Natural killer cell treated with Interleukin-12 subunit alpha and Interleukin-12 subunit beta and Interleukin-15 and Interleukin-18, amount 100 ng/mL, for 72 hours (primary cell): ENCODE measurements around the gene COL5A2. TPM values are rescaled to one million over a fixed set of nuclear protein-coding genes. Genes with fewer than 3 reads are reported as not detected.

ENCODE experiments used
- ATAC-seq, 2 donors: fragments of 150-1000 bp; cut with Tn5 transposase in 1 of 2; sonication (Bioruptor Pico), chemical (Tn5 transposase) in 1 of 2; 2 replicates each; pipeline ENCODE4 v1.10.0; 2021
- DNase-seq: peaks from one replicate; pipeline ENCODE4 v3.0.0; 2022; ENCODE audit warnings: low spot score
- H3K27ac Mint-ChIP-seq, 2 donors: 1 replicate in 1 of 2; 2 replicates in 1 of 2; pipeline ENCODE4 v1.8.0; 2022; ENCODE audit warnings: mixed read lengths in 2 of 2, mild to moderate bottlenecking in 1 of 2, moderate library complexity in 1 of 2
- H3K27me3 Mint-ChIP-seq, 2 donors: 1 replicate in 1 of 2; 2 replicates in 1 of 2; pipeline ENCODE4 v1.8.0; 2022; ENCODE audit warnings: mixed read lengths in 2 of 2
- H3K36me3 Mint-ChIP-seq: one replicate; pipeline ENCODE4 v1.8.0; 2022; ENCODE audit warnings: mixed read lengths
- H3K4me1 Mint-ChIP-seq, 2 donors: 1 replicate in 1 of 2; 2 replicates in 1 of 2; pipeline ENCODE4 v1.8.0; 2022; ENCODE audit warnings: low read depth in 2 of 2, mixed read lengths in 2 of 2, mild to moderate bottlenecking in 1 of 2
- H3K4me3 Mint-ChIP-seq: one replicate; pipeline ENCODE4 v1.8.0; 2022; ENCODE audit warnings: mixed read lengths
- H3K9me3 Mint-ChIP-seq: 2 replicates; pipeline ENCODE4 v1.8.0; 2022; ENCODE audit warnings: mixed read lengths
- total RNA-seq, 2 donors: library from RNA; stranded (reverse); gene quantifications; one replicate each; pipeline ENCODE4 v1.2.3, GENCODE V29; 2022

COL5A2 gene
- total RNA-seq, 2 donors from 2014 or later = 0.14 to 0.53 TPM

DNA sequence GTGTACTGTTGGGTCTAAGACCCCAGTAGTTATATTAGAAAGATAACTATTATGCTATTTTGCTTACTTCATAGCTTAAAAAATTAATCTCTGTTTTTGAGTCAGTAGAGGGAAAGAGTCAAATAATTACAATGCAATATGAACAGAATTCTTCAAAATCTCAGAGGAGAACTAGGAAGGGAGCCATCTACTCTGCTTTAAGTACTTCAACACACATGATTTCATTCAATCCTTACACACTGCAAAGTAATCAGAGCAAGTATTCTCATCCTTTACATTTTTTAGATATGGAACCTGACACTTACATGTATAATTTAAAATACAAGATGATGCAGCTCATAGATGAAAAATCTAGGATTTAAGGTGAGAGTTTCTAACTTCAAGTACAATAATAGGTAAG lies 27.7 kb downstream of the COL5A2 start:
- Mint-ChIP-seq H3K4me1 (no peaks in the 10 kb centered on the region), H3K27ac (no peak overlapping the region), H3K9me3 (peaks cover 3% of the 10 kb centered on the region), H3K27me3 (no peaks in the 10 kb centered on the region), H3K36me3 (no peaks in the 10 kb centered on the region), H3K4me3 (no peak overlapping the region)
- ATAC-seq (no peak), DNase-seq (no peak)

- Mint-ChIP-seq H3K4me1 (no peaks in the 10 kb centered on the region), H3K27me3 (no peaks in the 10 kb centered on the region), H3K4me3 (no peak overlapping the region), H3K27ac (no peak overlapping the region), H3K36me3 (no peaks in the 10 kb centered on the region), H3K9me3 (peaks cover 3% of the 10 kb centered on the region)
- ATAC-seq = no peak
- no peak for DNase-seq
Measured at GRCh38 chr2:189150033-189150432, 29.5 kb downstream of the COL5A2 start.

DNA sequence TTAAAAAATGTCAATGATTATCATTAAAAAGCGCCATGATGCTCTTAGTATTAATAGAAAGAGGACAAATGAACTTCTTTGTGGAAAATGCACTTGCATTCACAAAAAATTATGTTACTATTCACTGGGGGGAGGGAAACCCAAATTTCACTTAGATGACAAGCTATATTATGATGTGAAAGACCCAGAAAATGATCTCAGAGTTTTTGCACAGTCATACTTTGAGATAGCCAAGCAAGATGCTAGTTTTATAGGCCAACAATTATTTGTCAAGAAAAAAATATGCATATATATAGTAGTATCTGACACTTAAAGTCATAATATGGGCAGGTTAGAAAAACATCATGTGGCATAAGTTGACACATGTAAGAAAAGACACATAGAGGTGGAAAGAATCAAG lies 31.6 kb downstream of the COL5A2 start:
- no peak overlapping the region for H3K27ac Mint-ChIP-seq
- ATAC-seq = no peak
- peaks cover 3% of the 10 kb centered on the region for H3K9me3 Mint-ChIP-seq
- no peaks in the 10 kb centered on the region for H3K36me3 Mint-ChIP-seq
- H3K27me3 Mint-ChIP-seq = no peaks in the 10 kb centered on the region
- no peaks in the 10 kb centered on the region for H3K4me1 Mint-ChIP-seq
- no peak for DNase-seq
- H3K4me3 Mint-ChIP-seq = no peak overlapping the region

- no peaks in the 10 kb centered on the region for H3K27me3 Mint-ChIP-seq
- no peak for ATAC-seq
Measured at GRCh38 chr2:189147361-189147760, 32.2 kb downstream of the COL5A2 start.

GRCh38 chr2:189146553-189146952 lies 33.0 kb downstream of the COL5A2 start:
- Mint-ChIP-seq H3K27ac (no peak overlapping the region), H3K27me3 (no peaks in the 10 kb centered on the region), H3K4me3 (no peak overlapping the region), H3K9me3 (peaks cover 3% of the 10 kb centered on the region), H3K36me3 (no peaks in the 10 kb centered on the region), H3K4me1 (no peaks in the 10 kb centered on the region)
- ATAC-seq (no peak), DNase-seq (no peak)

More at GRCh38 chr2:189147361-189147760, 32.2 kb downstream of the COL5A2 start:
- Mint-ChIP-seq H3K4me3 (no peak overlapping the region), H3K36me3 (no peaks in the 10 kb centered on the region), H3K27ac (no peak overlapping the region), H3K4me1 (no peaks in the 10 kb centered on the region), H3K9me3 (peaks cover 3% of the 10 kb centered on the region)
- DNase-seq = no peak

DNA sequence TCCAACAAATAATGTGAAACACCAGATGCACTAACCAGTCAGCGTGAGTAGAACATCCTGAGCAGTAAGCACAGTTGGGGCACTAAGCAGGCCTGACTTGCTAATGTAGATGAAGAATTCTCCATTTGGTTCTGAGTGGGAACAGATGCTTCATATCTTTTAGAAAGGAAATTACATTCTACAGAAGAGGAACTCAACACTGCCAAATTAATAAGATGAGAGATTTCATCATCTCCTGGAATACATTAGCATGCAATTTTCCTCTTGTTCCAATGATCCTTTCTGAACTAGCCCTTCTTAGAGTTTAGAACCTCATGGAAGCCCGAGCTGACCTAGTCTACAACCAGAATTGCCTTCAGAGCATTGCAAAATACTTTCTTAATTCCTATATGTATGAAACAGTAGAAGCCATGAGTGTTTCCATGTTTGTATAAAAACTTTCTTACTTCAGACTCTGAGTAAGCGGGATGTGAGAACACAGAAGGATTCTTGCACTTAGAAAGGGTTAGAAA lies 34.8 kb downstream of the COL5A2 start:
- ATAC-seq (no peak), DNase-seq (no peak)
- Mint-ChIP-seq H3K27me3 (no peaks in the 10 kb centered on the region), H3K9me3 (peaks cover 3% of the 10 kb centered on the region), H3K27ac (no peak overlapping the region), H3K4me3 (no peak overlapping the region), H3K4me1 (no peaks in the 10 kb centered on the region), H3K36me3 (no peaks in the 10 kb centered on the region)

- no peak for DNase-seq
- no peaks in the 10 kb centered on the region for H3K27me3 Mint-ChIP-seq
- ATAC-seq = no peak
- H3K4me1 Mint-ChIP-seq = no peaks in the 10 kb centered on the region
- peaks cover 3% of the 10 kb centered on the region for H3K9me3 Mint-ChIP-seq
- H3K27ac Mint-ChIP-seq = no peak overlapping the region
- H3K4me3 Mint-ChIP-seq = no peak overlapping the region
- H3K36me3 Mint-ChIP-seq = no peaks in the 10 kb centered on the region
Measured at GRCh38 chr2:189143925-189144324, 35.6 kb downstream of the COL5A2 start.

- DNase-seq (no peak), ATAC-seq (no peak)
- Mint-ChIP-seq H3K9me3 (peaks cover 1% of the 10 kb centered on the region), H3K4me1 (no peaks in the 10 kb centered on the region), H3K4me3 (no peak overlapping the region), H3K27ac (no peak overlapping the region), H3K36me3 (no peaks in the 10 kb centered on the region), H3K27me3 (no peaks in the 10 kb centered on the region)
Measured at GRCh38 chr2:189142893-189143759, 36.4 kb downstream of the COL5A2 start.

DNA sequence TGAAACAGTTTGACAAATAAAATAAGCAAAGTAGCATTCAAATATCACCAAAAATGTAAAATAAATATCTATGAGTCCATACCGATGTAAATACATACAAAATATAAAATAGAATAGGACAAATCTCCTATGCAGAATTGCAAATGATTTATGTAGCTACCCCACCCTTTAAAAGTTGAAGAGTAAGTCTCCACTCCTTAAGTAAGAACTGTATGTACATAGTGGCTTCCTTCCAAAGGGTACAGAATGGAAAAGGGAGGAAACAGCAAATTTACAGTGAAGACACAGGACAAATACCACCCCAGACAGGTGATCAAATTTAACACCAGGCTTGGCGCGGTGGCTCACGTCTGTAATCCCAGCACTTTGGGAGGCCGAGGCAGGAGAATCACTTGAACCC lies 40.8 kb downstream of the COL5A2 start:
- H3K4me1 Mint-ChIP-seq = no peaks in the 10 kb centered on the region
- DNase-seq (no peak), ATAC-seq (no peak)
- no peaks in the 10 kb centered on the region for H3K36me3 Mint-ChIP-seq
- no peaks in the 10 kb centered on the region for H3K27me3 Mint-ChIP-seq
- no peak overlapping the region for H3K4me3 Mint-ChIP-seq
- H3K9me3 Mint-ChIP-seq = no peaks in the 10 kb centered on the region
- no peak overlapping the region for H3K27ac Mint-ChIP-seq

GRCh38 chr2:189137519-189137918 lies 42.0 kb downstream of the COL5A2 start:
- Mint-ChIP-seq H3K4me3 (no peak overlapping the region), H3K4me1 (no peaks in the 10 kb centered on the region), H3K27me3 (no peaks in the 10 kb centered on the region), H3K9me3 (peaks cover 3% of the 10 kb centered on the region), H3K36me3 (no peaks in the 10 kb centered on the region), H3K27ac (no peak overlapping the region)
- ATAC-seq (no peak), DNase-seq (no peak)

GRCh38 chr2:189134485-189134884 lies 45.1 kb downstream of the COL5A2 start:
- no peaks in the 10 kb centered on the region for H3K4me1 Mint-ChIP-seq
- no peak overlapping the region for H3K27ac Mint-ChIP-seq
- peaks cover 3% of the 10 kb centered on the region for H3K9me3 Mint-ChIP-seq
- H3K27me3 Mint-ChIP-seq = no peaks in the 10 kb centered on the region
- ATAC-seq (no peak), DNase-seq (no peak)
- H3K4me3 Mint-ChIP-seq = no peak overlapping the region
- no peaks in the 10 kb centered on the region for H3K36me3 Mint-ChIP-seq

- DNase-seq (no peak), ATAC-seq (no peak)
- Mint-ChIP-seq H3K27ac (no peak overlapping the region), H3K27me3 (no peaks in the 10 kb centered on the region), H3K36me3 (no peaks in the 10 kb centered on the region), H3K4me3 (no peak overlapping the region), H3K4me1 (no peaks in the 10 kb centered on the region), H3K9me3 (peaks cover 3% of the 10 kb centered on the region)
Measured at GRCh38 chr2:189131991-189132390, 47.6 kb downstream of the COL5A2 start.

GRCh38 chr2:189129971-189130370 lies 49.6 kb downstream of the COL5A2 start:
- H3K27ac Mint-ChIP-seq = no peak overlapping the region
- no peak overlapping the region for H3K4me3 Mint-ChIP-seq
- no peaks in the 10 kb centered on the region for H3K4me1 Mint-ChIP-seq
- H3K36me3 Mint-ChIP-seq = no peaks in the 10 kb centered on the region
- ATAC-seq (no peak), DNase-seq (no peak)
- peaks cover 3% of the 10 kb centered on the region for H3K9me3 Mint-ChIP-seq
- H3K27me3 Mint-ChIP-seq = no peaks in the 10 kb centered on the region

GRCh38 chr2:189128970-189129369 lies 50.6 kb downstream of the COL5A2 start:
- no peak for ATAC-seq
- H3K36me3 Mint-ChIP-seq = no peaks in the 10 kb centered on the region
- no peak overlapping the region for H3K27ac Mint-ChIP-seq
- H3K4me3 Mint-ChIP-seq = no peak overlapping the region
- H3K9me3 Mint-ChIP-seq = peaks cover 3% of the 10 kb centered on the region
- no peak for DNase-seq
- H3K4me1 Mint-ChIP-seq = no peaks in the 10 kb centered on the region
- H3K27me3 Mint-ChIP-seq = no peaks in the 10 kb centered on the region
